CD14-positive monocyte (primary cell): Measurements from ENCODE around the gene STMN3. TPM values are rescaled to one million over a fixed set of nuclear protein-coding genes. Genes with fewer than 3 reads are reported as not detected.
"Not testable (repeated sequence)": the region's sequence is repeated elsewhere in the genome, so short reads cannot be mapped to it uniquely, and the experiment has no call there.

Source experiments
- DNase-seq, 3 donors: peaks; one replicate each; pipeline ENCODE4 v3.0.0-alpha.2; 2011 to 2022
- H2AFZ ChIP-seq: 2 replicates; pipeline ENCODE4 v1.6.0; 2012; ENCODE audit warnings: mild to moderate bottlenecking, low read depth, low read length, inconsistent platforms; ENCODE audit not compliant: insufficient read depth, poor library complexity, severe bottlenecking
- H3K27ac ChIP-seq, 2 donors: 1 replicate in 1 of 2; 2 replicates in 1 of 2; pipeline ENCODE4 v1.5.1; 2012 to 2013; ENCODE audit warnings: low read length in 2 of 2, control low read depth in 1 of 2, inconsistent platforms in 1 of 2, low read depth in 1 of 2, mild to moderate bottlenecking in 1 of 2
- H3K27me3 ChIP-seq, 2 donors: one replicate each; pipeline versions ENCODE4 v1.6.0 to v1.6.1; 2011 to 2013; ENCODE audit warnings: low read length in 2 of 2; ENCODE audit not compliant: control insufficient read depth in 2 of 2, insufficient read depth in 2 of 2
- H3K36me3 ChIP-seq, 2 donors: replicated peaks in 1 of 2; 1 replicate in 1 of 2; 2 replicates in 1 of 2; pipeline versions ENCODE4 v1.5.1 to v1.6.1; 2012 to 2013; ENCODE audit warnings: low read length in 2 of 2, control low read depth in 1 of 2, inconsistent platforms in 1 of 2, mild to moderate bottlenecking in 1 of 2; ENCODE audit not compliant: insufficient read depth in 2 of 2, control insufficient read depth in 1 of 2
- H3K4me1 ChIP-seq, 2 donors: 1 replicate in 1 of 2; 2 replicates in 1 of 2; pipeline versions ENCODE4 v1.5.1 to v1.6.1; 2012 to 2013; ENCODE audit warnings: low read length in 2 of 2, control low read depth in 1 of 2, inconsistent platforms in 1 of 2, mild to moderate bottlenecking in 1 of 2, moderate library complexity in 1 of 2; ENCODE audit not compliant: insufficient read depth in 2 of 2, control insufficient read depth in 1 of 2
- H3K4me2 ChIP-seq: replicated peaks from 2 replicates; pipeline ENCODE3; 2012; ENCODE audit warnings: low read length, moderate library complexity, mild to moderate bottlenecking; ENCODE audit not compliant: poor library complexity, severe bottlenecking; ENCODE audit errors: extremely low read depth
- H3K4me3 ChIP-seq, 3 experiments: fragments of 200-600 bp in 1 of 3; sonication (generic) in 1 of 3; replicated peaks in 1 of 3; 1 replicate in 2 of 3; 2 replicates in 1 of 3; pipeline ENCODE4 v1.5.1; 2011 to 2013; ENCODE audit warnings: low read length in 3 of 3, mild to moderate bottlenecking in 3 of 3, control low read depth in 2 of 3, low read depth in 2 of 3, inconsistent platforms in 1 of 3, moderate library complexity in 1 of 3
- H3K79me2 ChIP-seq: 2 replicates; pipeline ENCODE4 v1.6.0; 2012; ENCODE audit warnings: mild to moderate bottlenecking, control low read depth, inconsistent platforms, low read length, moderate library complexity; ENCODE audit not compliant: insufficient read depth
- H3K9ac ChIP-seq: 2 replicates; pipeline ENCODE4 v1.6.0; 2017; ENCODE audit warnings: low read length, mild to moderate bottlenecking; ENCODE audit not compliant: insufficient read depth, poor library complexity, severe bottlenecking
- H3K9me3 ChIP-seq, 2 donors: replicated peaks in 1 of 2; 1 replicate in 1 of 2; 2 replicates in 1 of 2; pipeline versions ENCODE4 v1.5.1 to v1.6.1; 2012 to 2013; ENCODE audit warnings: low read length in 2 of 2, control low read depth in 1 of 2; ENCODE audit not compliant: control insufficient read depth in 1 of 2, insufficient read depth in 1 of 2
- H4K20me1 ChIP-seq: 2 replicates; pipeline ENCODE4 v1.6.0; 2012; ENCODE audit warnings: mild to moderate bottlenecking, low read length, control low read depth, moderate library complexity; ENCODE audit not compliant: insufficient read depth
- H3K27ac Mint-ChIP-seq, 7 donors: one replicate each; pipeline ENCODE4 v1.8.0; 2020; ENCODE audit warnings: mild to moderate bottlenecking in 7 of 7, mixed read lengths in 7 of 7, moderate library complexity in 6 of 7, inconsistent platforms in 2 of 7
- H3K27me3 Mint-ChIP-seq, 3 donors: one replicate each; pipeline ENCODE4 v1.8.0; 2021 to 2022; ENCODE audit warnings: low read depth in 3 of 3, mild to moderate bottlenecking in 3 of 3, mixed read lengths in 3 of 3, moderate library complexity in 3 of 3, inconsistent platforms in 1 of 3
- H3K36me3 Mint-ChIP-seq, 2 donors: one replicate each; pipeline ENCODE4 v1.8.0; 2020; ENCODE audit warnings: mixed read lengths in 2 of 2, inconsistent platforms in 1 of 2, mild to moderate bottlenecking in 1 of 2
- H3K4me1 Mint-ChIP-seq: one replicate; pipeline ENCODE4 v1.8.0; 2020; ENCODE audit warnings: mild to moderate bottlenecking, mixed read lengths
- H3K4me3 Mint-ChIP-seq, 2 donors: one replicate each; pipeline ENCODE4 v1.8.0; 2020; ENCODE audit warnings: mild to moderate bottlenecking in 2 of 2, mixed read lengths in 2 of 2, moderate library complexity in 1 of 2
- H3K9me3 Mint-ChIP-seq, 7 donors: one replicate each; pipeline ENCODE4 v1.8.0; 2020 to 2022; ENCODE audit warnings: mixed read lengths in 7 of 7, mild to moderate bottlenecking in 6 of 7, moderate library complexity in 6 of 7, inconsistent platforms in 2 of 7
- CTCF ChIP-seq: fragments of 200-600 bp; IDR thresholded peaks from one replicate; pipeline ENCODE4 v1.8.0; 2022; ENCODE audit warnings: antibody characterized with exemption, mild to moderate bottlenecking
- WGBS: methylation state at CpG from one replicate; pipeline ENCODE4 v1.1.5; 2013; ENCODE audit warnings: missing lambda C conversion rate; ENCODE audit not compliant: insufficient coverage; 5-methylcytosine and 5-hydroxymethylcytosine counted together
- intact Hi-C, 2 donors: fragments of 100-400 bp; cut with micrococcal nuclease; formaldehyde crosslinking; loops; one replicate each; pipeline versions ENCODE4 v1.15.0 to v1.15.1; 2023
- polyA plus RNA-seq, 3 donors: library from polyadenylated mRNA; depleted of rRNA in 1 of 3; unstranded in 2 of 3; stranded (reverse) in 1 of 3; fragments of 300-500 nt in 2 of 3; fragments of >200 nt in 1 of 3; fragmentation: Illumina TruSeq in 2 of 3; gene quantifications; 1 replicate in 2 of 3; 2 replicates in 1 of 3; pipeline ENCODE4 v1.2.3, GENCODE V29; 2012 to 2021

STMN3 gene
- polyA plus RNA-seq, 3 donors: 0.10 to 8.1 (median 0.15) TPM

- Mint-ChIP-seq H3K4me1 (peaks cover 53% of the 10 kb centered on the region), H3K36me3 (peaks cover 3 to 26% of the 10 kb centered on the region in 2 donors), H3K27ac (peak overlapping the region in 4 of 7 donors; percentile 8 to 74 (median 46)), H3K4me3 (no peak overlapping the region), H3K9me3 (no peaks in the 10 kb centered on the region), H3K27me3 (peaks cover 0 to 2% (median 0%) of the 10 kb centered on the region in 3 donors)
- Histone ChIP-seq H3K27me3 (no peaks in the 10 kb centered on the region), H3K9me3 (no peaks in the 10 kb centered on the region), H3K9ac (no peak overlapping the region), H4K20me1 (no peaks in the 10 kb centered on the region), H2AFZ (no peak overlapping the region), H3K4me2 (no peak overlapping the region), H3K27ac (peak overlapping the region in 1 of 2 donors; percentile 36), H3K79me2 (peaks cover 7% of the 10 kb centered on the region), H3K4me3 (no peak overlapping the region), H3K36me3 (no peaks in the 10 kb centered on the region), H3K4me1 (peaks cover 48 to 61% of the 10 kb centered on the region in 2 donors)
- no peak for DNase-seq
- no peak for TF ChIP-seq CTCF
- intact Hi-C loops: no loop called here
- WGBS: 95% methylated on average over 2 of the region's 9 CpGs
Observed at GRCh38 chr20:63633732-63634131, 19.5 kb downstream of the STMN3 start.

GRCh38 chr20:63631426-63631825 is 21.8 kb downstream of the STMN3 start:
- H3K4me2 ChIP-seq, H3K9me3 Mint-ChIP-seq, H3K4me3 ChIP-seq, H3K9ac ChIP-seq, H3K27ac ChIP-seq, H3K4me3 Mint-ChIP-seq, intact Hi-C loops, H4K20me1 ChIP-seq, H3K27me3 Mint-ChIP-seq, H3K9me3 ChIP-seq, H3K36me3 ChIP-seq, H3K27me3 ChIP-seq, DNase-seq, H2AFZ ChIP-seq: not testable (repeated sequence)
- H3K79me2 ChIP-seq: peaks cover 24% of the 10 kb centered on the region
- peak overlapping the region in 1 of 7 donors; percentile 67 for H3K27ac Mint-ChIP-seq
- H3K4me1 Mint-ChIP-seq: peaks cover 43% of the 10 kb centered on the region
- WGBS: 86% methylated on average over 6 of the region's 10 CpGs
- H3K4me1 ChIP-seq: peaks cover 41 to 56% of the 10 kb centered on the region in 2 donors
- H3K36me3 Mint-ChIP-seq: peaks cover 0 to 30% of the 10 kb centered on the region in 2 donors

- H3K4me3 ChIP-seq, H3K4me2 ChIP-seq, H3K27ac Mint-ChIP-seq, H3K4me3 Mint-ChIP-seq, H4K20me1 ChIP-seq, H3K36me3 ChIP-seq, DNase-seq, H3K9me3 ChIP-seq, H2AFZ ChIP-seq, H3K27ac ChIP-seq, H3K27me3 ChIP-seq, intact Hi-C loops, H3K27me3 Mint-ChIP-seq, H3K9me3 Mint-ChIP-seq, H3K9ac ChIP-seq: not testable (repeated sequence)
- H3K36me3 Mint-ChIP-seq: peaks cover 0 to 30% of the 10 kb centered on the region in 2 donors
- peaks cover 43% of the 10 kb centered on the region for H3K4me1 Mint-ChIP-seq
- 96% methylated on average over 6 of the region's 6 CpGs for WGBS
- Histone ChIP-seq H3K79me2 (peaks cover 29% of the 10 kb centered on the region), H3K4me1 (peaks cover 38 to 55% of the 10 kb centered on the region in 2 donors)
Observed at GRCh38 chr20:63630956-63631355, 22.3 kb downstream of the STMN3 start.
